KOPT-K1 (cell line): ENCODE measurements around the gene ESRRB.

Experiments
- H3K27ac ChIP-seq: fragments of 200-600 bp; sonication (generic); 2 replicates; pipeline ENCODE4 v1.5.1; 2016; ENCODE audit warnings: antibody characterized with exemption, mild to moderate bottlenecking, low read depth, low read length; ENCODE audit not compliant: poor library complexity, severe bottlenecking
- H3K36me3 ChIP-seq: fragments of 200-600 bp; sonication (generic); 2 replicates; pipeline ENCODE4 v1.5.1; 2017; ENCODE audit warnings: antibody characterized with exemption, mild to moderate bottlenecking, low read length, moderate library complexity; ENCODE audit not compliant: insufficient read depth
- H3K9me3 ChIP-seq: fragments of 200-600 bp; sonication (generic); 2 replicates; pipeline ENCODE4 v1.5.1; 2017; ENCODE audit warnings: antibody characterized with exemption, low read length, mild to moderate bottlenecking; ENCODE audit not compliant: insufficient read depth, poor library complexity, severe bottlenecking

ESRRB gene

DNA sequence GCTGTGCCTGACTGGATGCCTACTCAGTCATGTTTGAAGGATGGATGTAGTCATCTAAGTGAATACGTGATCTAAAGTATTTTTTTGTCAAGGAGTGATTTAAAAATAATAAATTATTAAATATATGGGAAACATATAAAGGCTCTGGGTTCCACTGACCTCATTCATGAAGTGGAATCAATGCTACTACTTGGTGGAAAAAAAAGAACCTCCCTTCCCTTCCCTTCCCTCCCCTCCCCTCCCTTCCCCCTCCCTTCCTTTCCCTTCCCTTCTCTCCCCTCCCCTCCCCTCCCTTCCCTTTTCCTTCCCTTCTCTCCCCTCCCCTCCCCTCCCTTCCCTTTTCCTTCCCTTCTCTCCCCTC lies 162.7 kb downstream of the ESRRB start:
- Histone ChIP-seq H3K27ac (no peak overlapping the region), H3K36me3 (no peaks in the 10 kb centered on the region), H3K9me3 (no peaks in the 10 kb centered on the region)

DNA sequence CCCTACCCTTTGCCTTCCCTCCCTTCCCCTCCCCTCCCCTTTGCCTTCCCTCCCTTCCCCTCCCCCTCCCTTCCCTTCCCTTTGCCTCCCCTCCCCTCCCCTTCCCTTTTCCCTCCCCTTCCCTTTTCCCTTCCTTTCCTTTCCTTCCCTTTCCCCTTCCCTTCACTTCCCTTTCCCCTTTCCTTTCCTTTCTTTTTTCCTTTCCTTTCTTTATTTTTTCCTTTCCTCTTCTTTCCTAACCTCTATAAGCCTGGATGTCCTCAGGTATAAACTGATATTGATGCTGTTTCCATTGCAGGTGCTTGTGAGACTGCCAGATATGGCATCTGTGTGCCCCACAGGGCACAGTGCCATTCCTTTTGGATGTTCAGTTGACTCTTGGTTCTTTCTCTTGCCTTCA lies 163.2 kb downstream of the ESRRB start:
- no peak overlapping the region for H3K27ac ChIP-seq
- no peaks in the 10 kb centered on the region for H3K9me3 ChIP-seq
- no peaks in the 10 kb centered on the region for H3K36me3 ChIP-seq

DNA sequence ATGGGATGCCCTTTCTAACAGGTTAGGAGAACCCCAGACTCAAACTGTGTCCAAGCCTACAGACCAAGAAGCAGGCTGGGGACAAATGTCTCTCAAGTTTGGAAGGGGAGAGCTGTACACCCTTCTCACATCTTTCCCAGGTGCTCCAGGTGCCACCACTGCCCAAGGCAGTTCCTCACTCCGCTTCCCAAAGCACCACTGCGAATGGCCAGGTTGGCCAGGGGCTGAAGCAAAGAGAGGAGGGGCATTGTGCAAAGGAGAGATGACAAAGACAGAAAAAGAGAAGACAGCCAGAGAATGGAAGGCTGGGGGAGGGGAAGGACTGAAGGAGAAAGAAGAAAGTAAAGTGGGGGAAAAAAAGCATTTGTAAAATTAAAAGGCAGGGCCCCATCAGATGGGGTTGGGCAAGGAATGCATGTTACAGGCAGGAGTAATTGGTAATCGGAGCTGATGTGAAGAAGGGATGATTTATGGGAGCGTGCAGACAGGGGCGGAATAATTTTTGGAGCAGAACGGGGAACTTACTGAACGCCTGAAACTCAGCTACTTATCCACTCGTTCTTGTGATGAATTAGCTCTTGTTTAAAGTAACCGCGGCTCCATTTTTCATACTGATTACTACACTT lies 165.8 kb downstream of the ESRRB start:
- Histone ChIP-seq H3K9me3 (no peaks in the 10 kb centered on the region), H3K27ac (no peak overlapping the region), H3K36me3 (no peaks in the 10 kb centered on the region)

DNA sequence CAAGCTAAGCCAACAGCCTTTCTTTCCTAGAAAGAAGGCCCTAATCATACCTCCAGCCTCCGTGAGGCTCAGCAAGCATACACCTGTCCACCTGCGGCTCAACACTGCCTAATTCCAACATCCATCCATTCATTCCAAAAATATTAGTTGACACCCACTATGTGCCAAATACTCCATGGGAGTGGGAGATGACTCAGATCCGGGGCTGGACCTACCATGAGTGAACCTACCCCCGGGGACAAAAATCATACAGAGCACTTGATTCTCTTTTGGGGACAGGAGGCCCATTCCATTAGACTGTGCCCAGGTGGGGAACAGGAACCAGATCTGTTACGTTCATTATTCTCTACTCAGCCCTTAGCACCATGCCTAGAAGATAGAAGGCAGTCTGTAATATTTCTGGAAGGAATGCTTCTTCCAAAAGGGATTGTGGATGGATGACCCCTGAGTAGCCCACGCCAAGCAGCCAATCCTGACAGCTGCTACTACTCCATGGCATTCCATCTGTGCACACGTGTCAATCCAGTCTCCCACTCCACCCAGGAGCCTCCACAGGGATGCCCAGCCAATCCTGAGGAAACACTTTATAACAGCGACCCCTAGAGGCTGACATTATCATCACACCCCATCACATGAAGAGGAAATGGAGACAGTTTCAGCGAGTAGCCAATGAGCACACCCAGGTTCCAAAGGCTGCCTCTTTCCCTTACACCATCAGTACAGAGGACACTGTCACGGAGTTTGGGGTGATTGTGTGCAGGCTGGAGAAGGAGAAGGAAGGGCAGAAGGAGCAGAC lies 170.7 kb downstream of the ESRRB start:
- no peaks in the 10 kb centered on the region for H3K36me3 ChIP-seq
- no peak overlapping the region for H3K27ac ChIP-seq

DNA sequence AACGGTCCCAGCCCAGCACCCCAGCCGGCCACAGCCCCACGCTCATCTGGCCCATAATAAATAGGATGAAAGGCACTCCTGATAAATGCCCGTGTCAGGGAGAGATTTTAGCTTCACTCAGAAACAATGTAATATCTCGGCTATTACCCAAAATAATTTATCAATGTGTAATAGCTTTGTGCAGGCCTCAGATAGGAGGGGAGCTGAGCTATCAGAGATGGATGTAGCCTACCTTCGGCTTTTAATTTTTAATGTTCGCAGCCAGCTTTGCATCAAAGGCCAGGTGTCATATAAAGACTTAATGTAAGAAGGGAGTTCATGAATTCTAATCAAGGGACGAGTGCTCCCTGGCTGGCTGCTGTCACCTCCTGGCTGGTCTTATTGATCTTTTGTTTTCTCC lies 171.9 kb downstream of the ESRRB start:
- Histone ChIP-seq H3K36me3 (no peaks in the 10 kb centered on the region), H3K27ac (no peak overlapping the region), H3K9me3 (no peaks in the 10 kb centered on the region)

More for the DNA sequence above, 170.7 kb downstream of the ESRRB start:
- H3K9me3 ChIP-seq, result no peaks in the 10 kb centered on the region

DNA sequence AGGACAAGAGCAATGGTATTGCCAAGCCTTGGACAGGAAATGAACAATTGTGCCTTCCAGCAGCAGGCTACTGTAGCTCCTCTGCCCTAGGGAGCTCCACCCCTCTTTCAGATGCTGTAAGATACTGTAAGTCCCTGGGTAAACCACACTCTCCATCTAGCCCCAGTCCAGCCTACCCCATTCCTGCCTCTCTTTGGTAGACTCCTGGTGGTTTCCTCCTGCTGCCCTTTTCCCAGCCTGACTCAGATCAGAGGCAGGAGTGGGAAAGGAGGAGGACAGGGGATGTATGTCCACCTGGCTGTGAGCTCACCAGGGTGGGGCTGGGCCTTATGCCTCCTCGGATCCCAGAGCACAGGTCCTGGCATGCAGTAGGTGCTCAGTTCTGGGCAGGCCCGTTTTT lies 174.6 kb downstream of the ESRRB start:
- H3K27ac ChIP-seq, result no peak overlapping the region
- no peaks in the 10 kb centered on the region for H3K9me3 ChIP-seq
- H3K36me3 ChIP-seq, result no peaks in the 10 kb centered on the region

DNA sequence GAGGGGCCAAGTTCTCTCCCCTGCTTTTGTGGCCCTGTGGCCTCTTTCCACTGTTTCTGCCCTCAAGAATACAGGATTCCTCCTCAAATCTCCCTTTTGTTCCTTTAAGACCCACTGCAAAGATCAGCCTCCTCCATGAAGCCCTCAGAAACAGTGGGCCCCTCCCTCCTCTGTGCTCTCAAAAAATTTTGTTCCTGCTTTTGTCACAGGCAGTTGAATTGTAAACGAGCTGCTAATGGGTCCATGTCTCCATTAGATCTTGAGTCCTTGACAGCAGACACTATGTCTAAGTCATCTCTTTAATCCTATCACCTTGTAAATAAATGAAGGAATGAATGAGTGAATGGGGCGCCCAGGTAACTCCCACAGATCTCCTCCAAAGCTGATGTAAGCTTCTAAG lies 175.2 kb downstream of the ESRRB start:
- Histone ChIP-seq H3K27ac (no peak overlapping the region), H3K9me3 (no peaks in the 10 kb centered on the region), H3K36me3 (no peaks in the 10 kb centered on the region)
